SJCRH30 (cell line): ENCODE data around the gene PSORS1C2. TPM values are rescaled to one million over a fixed set of nuclear protein-coding genes. Genes with fewer than 3 reads are reported as not detected.
"Not testable (repeated sequence)": the region's sequence is repeated elsewhere in the genome, so short reads cannot be mapped to it uniquely, and the experiment has no call there.

ENCODE experiments used
- DNase-seq, 2 experiments: peaks; one replicate each; pipeline ENCODE4 v3.0.0-alpha.2; 2015 to 2020
- H3K27ac ChIP-seq: fragments of 250-450 bp; sonication (Bioruptor Pico); 2 replicates; pipeline ENCODE4 v1.5.1; 2020; ENCODE audit warnings: mild to moderate bottlenecking, moderate library complexity
- H3K27me3 ChIP-seq: fragments of 250-450 bp; sonication (Bioruptor Pico); 2 replicates; pipeline ENCODE4 v1.5.1; 2020; ENCODE audit warnings: mild to moderate bottlenecking, moderate library complexity
- H3K36me3 ChIP-seq: fragments of 250-450 bp; sonication (Bioruptor Pico); 2 replicates; pipeline ENCODE4 v1.5.1; 2020; ENCODE audit warnings: mild to moderate bottlenecking, moderate library complexity
- H3K4me1 ChIP-seq: fragments of 250-450 bp; sonication (Bioruptor Pico); 2 replicates; pipeline ENCODE4 v1.5.1; 2020; ENCODE audit warnings: mild to moderate bottlenecking, moderate library complexity
- H3K4me3 ChIP-seq: fragments of 250-450 bp; sonication (Bioruptor Pico); 2 replicates; pipeline ENCODE4 v1.5.1; 2020; ENCODE audit warnings: mild to moderate bottlenecking, moderate library complexity
- H3K9me3 ChIP-seq: fragments of 250-450 bp; sonication (Bioruptor Pico); replicated peaks from 2 replicates; pipeline ENCODE4 v1.5.1; 2020; ENCODE audit warnings: mild to moderate bottlenecking, moderate library complexity
- total RNA-seq: library from RNA; depleted of rRNA; stranded (reverse); fragments of >200 nt; shearing (Covaris generic); gene quantifications from 2 replicates; pipeline ENCODE4 v1.2.3, GENCODE V29; 2014; rRNA removed

The PSORS1C2 gene
- not detected in 2 replicates for total RNA-seq

- H3K36me3 ChIP-seq: no peaks in the 10 kb centered on the region
- no peak for DNase-seq
- no peaks in the 10 kb centered on the region for H3K27me3 ChIP-seq
- no peak within 1 kb of the TSS for H3K4me3 ChIP-seq
- H3K4me1 ChIP-seq: peaks cover 18% of the 10 kb centered on the region
- no peak within 1 kb of the TSS for H3K27ac ChIP-seq
- H3K9me3 ChIP-seq: no peaks in the 10 kb centered on the region
Observed at GRCh38 chr6:31138982-31139381, at the start of gene PSORS1C2. Gene PSORS1C2 (minus strand): TSS chr6:31139066. CDS start chr6:31139026, 40 bp downstream.

GRCh38 chr6:31187780-31188194, 48.9 kb upstream of the PSORS1C2 start:
- H3K27ac ChIP-seq: no peak overlapping the region; the same call in 1 of the 2 replicates
- no peaks in the 10 kb centered on the region for H3K9me3 ChIP-seq
- DNase-seq: peak in 1 of 2 experiments; percentile 29
- no peaks in the 10 kb centered on the region for H3K36me3 ChIP-seq
- peaks cover 6% of the 10 kb centered on the region; the same call in 1 of the 2 replicates for H3K4me1 ChIP-seq
- no peak overlapping the region for H3K4me3 ChIP-seq
- no peaks in the 10 kb centered on the region for H3K27me3 ChIP-seq

GRCh38 chr6:31186052-31186734, 47.3 kb upstream of the PSORS1C2 start:
- no peaks in the 10 kb centered on the region for H3K27me3 ChIP-seq
- H3K36me3 ChIP-seq: peaks cover 9% of the 10 kb centered on the region
- H3K27ac ChIP-seq: peak overlapping the region; percentile 95
- peak; percentile 89 to 90 for DNase-seq
- peak overlapping the region; percentile 73 for H3K4me3 ChIP-seq
- H3K9me3 ChIP-seq: no peaks in the 10 kb centered on the region
- H3K4me1 ChIP-seq: peaks cover 6% of the 10 kb centered on the region; the same call in 1 of the 2 replicates

GRCh38 chr6:31185695-31186051, 46.8 kb upstream of the PSORS1C2 start:
- DNase-seq: peak in 1 of 2 experiments; percentile 27
- not testable (repeated sequence) for H3K27me3 ChIP-seq, H3K9me3 ChIP-seq, H3K4me1 ChIP-seq
- Histone ChIP-seq H3K27ac (peak overlapping the region; percentile 95), H3K36me3 (peaks cover 14% of the 10 kb centered on the region), H3K4me3 (peak overlapping the region; percentile 73)

GRCh38 chr6:31183859-31184258, 45.0 kb upstream of the PSORS1C2 start:
- H3K4me3 ChIP-seq, H3K9me3 ChIP-seq, H3K27me3 ChIP-seq, H3K27ac ChIP-seq, H3K4me1 ChIP-seq, DNase-seq: not testable (repeated sequence)
- H3K36me3 ChIP-seq: peaks cover 18% of the 10 kb centered on the region

- H3K36me3 ChIP-seq: peaks cover 18% of the 10 kb centered on the region
- not testable (repeated sequence) for H3K27ac ChIP-seq
Observed at GRCh38 chr6:31183287-31183686, 44.4 kb upstream of the PSORS1C2 start.

GRCh38 chr6:31180500-31180899, 41.6 kb upstream of the PSORS1C2 start:
- H3K9me3 ChIP-seq: no peaks in the 10 kb centered on the region
- peaks cover 12% of the 10 kb centered on the region for H3K4me1 ChIP-seq
- no peak overlapping the region for H3K27ac ChIP-seq
- no peaks in the 10 kb centered on the region for H3K27me3 ChIP-seq
- H3K36me3 ChIP-seq: peaks cover 18% of the 10 kb centered on the region
- no peak for DNase-seq
- H3K4me3 ChIP-seq: no peak overlapping the region

More at GRCh38 chr6:31183287-31183686, 44.4 kb upstream of the PSORS1C2 start:
- not testable (repeated sequence) for H3K4me3 ChIP-seq, H3K27me3 ChIP-seq, H3K4me1 ChIP-seq, DNase-seq, H3K9me3 ChIP-seq

- Histone ChIP-seq H3K36me3 (peaks cover 18% of the 10 kb centered on the region), H3K9me3 (no peaks in the 10 kb centered on the region), H3K27me3 (no peaks in the 10 kb centered on the region), H3K27ac (no peak overlapping the region), H3K4me3 (no peak overlapping the region), H3K4me1 (peaks cover 18% of the 10 kb centered on the region)
- DNase-seq: no peak
Observed at GRCh38 chr6:31179896-31180295, 41.0 kb upstream of the PSORS1C2 start.

- Histone ChIP-seq H3K9me3 (no peaks in the 10 kb centered on the region), H3K4me3 (no peak overlapping the region), H3K36me3 (peaks cover 18% of the 10 kb centered on the region), H3K27me3 (no peaks in the 10 kb centered on the region), H3K4me1 (peaks cover 19% of the 10 kb centered on the region), H3K27ac (no peak overlapping the region)
- no peak for DNase-seq
Observed at GRCh38 chr6:31179042-31179386, 40.1 kb upstream of the PSORS1C2 start.

- no peak for DNase-seq
Observed at GRCh38 chr6:31178143-31179041, 39.5 kb upstream of the PSORS1C2 start.

GRCh38 chr6:31175971-31176370, 37.1 kb upstream of the PSORS1C2 start:
- Histone ChIP-seq H3K9me3 (no peaks in the 10 kb centered on the region), H3K4me3 (no peak overlapping the region), H3K4me1 (peaks cover 19% of the 10 kb centered on the region), H3K27ac (peak overlapping the region; percentile 44; the same call in 1 of the 2 replicates), H3K27me3 (no peaks in the 10 kb centered on the region), H3K36me3 (peaks cover 7% of the 10 kb centered on the region)
- peak; percentile 86 to 89 for DNase-seq

More at GRCh38 chr6:31178143-31179041, 39.5 kb upstream of the PSORS1C2 start:
- H3K36me3 ChIP-seq: peaks cover 18% of the 10 kb centered on the region
- H3K27ac ChIP-seq: no peak overlapping the region
- H3K27me3 ChIP-seq: no peaks in the 10 kb centered on the region
- H3K9me3 ChIP-seq: no peaks in the 10 kb centered on the region
- H3K4me1 ChIP-seq: peaks cover 19% of the 10 kb centered on the region
- H3K4me3 ChIP-seq: no peak overlapping the region

GRCh38 chr6:31174378-31174777, 35.5 kb upstream of the PSORS1C2 start:
- Histone ChIP-seq H3K36me3 (no peaks in the 10 kb centered on the region), H3K4me1 (peaks cover 19% of the 10 kb centered on the region), H3K4me3 (no peak overlapping the region), H3K27ac (no peak overlapping the region), H3K27me3 (no peaks in the 10 kb centered on the region), H3K9me3 (no peaks in the 10 kb centered on the region)
- DNase-seq: no peak

GRCh38 chr6:31173406-31173805, 34.5 kb upstream of the PSORS1C2 start:
- DNase-seq: no peak
- no peak overlapping the region for H3K4me3 ChIP-seq
- H3K9me3 ChIP-seq: no peaks in the 10 kb centered on the region
- no peaks in the 10 kb centered on the region for H3K36me3 ChIP-seq
- H3K27me3 ChIP-seq: no peaks in the 10 kb centered on the region
- H3K27ac ChIP-seq: no peak overlapping the region
- peaks cover 19% of the 10 kb centered on the region for H3K4me1 ChIP-seq

- Histone ChIP-seq H3K27me3 (no peaks in the 10 kb centered on the region), H3K4me3 (no peak overlapping the region), H3K27ac (no peak overlapping the region), H3K36me3 (no peaks in the 10 kb centered on the region), H3K4me1 (peaks cover 19% of the 10 kb centered on the region), H3K9me3 (no peaks in the 10 kb centered on the region)
- no peak for DNase-seq
Observed at GRCh38 chr6:31172973-31173384, 34.1 kb upstream of the PSORS1C2 start.
